ENCODE results near the gene GLMP. TPM values are rescaled to one million over a fixed set of nuclear protein-coding genes. Genes with fewer than 3 reads are reported as not detected.

Gene GLMP
- total RNA-seq, 1 donor from 2014 or later = 14.2 TPM

DNA sequence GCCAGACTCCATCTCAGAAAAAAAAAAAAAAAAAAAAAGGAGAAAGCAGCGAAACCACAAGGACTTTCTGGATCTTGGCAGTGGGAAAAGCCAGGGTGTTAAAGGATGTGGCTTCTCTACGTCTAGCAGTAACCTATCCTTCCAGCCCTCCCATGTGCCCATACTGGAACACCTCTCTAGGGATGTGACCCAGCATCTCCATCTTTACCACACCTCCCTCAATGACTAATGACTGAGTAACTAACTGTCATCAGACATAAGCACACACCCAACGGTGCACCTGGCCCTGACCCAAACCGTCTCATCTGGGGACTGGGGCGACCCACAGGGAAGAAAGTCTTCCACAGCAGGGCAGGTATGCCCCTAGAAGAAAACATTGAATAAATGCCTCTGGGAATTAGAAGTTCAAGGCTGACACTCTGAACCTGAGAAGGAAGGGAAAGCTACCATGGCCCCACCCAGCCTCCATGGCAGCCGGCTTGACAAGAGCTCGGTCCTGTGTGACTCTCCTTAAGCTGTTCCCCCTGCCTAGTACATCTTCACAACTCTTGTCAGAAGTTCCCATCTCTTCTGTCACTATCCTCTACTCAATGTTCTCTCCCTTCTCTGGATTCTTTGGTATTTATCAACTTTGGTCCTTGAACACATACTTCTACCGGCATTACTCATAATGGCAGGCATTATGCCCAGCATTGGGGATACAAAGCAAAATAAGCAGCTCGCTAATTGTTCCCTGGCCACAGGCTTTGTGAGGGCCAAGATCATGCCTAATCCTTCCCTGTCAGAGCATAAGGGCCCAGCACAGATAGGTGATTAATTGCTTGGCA, 32.8 kb downstream of the GLMP start:
- Histone ChIP-seq H3K36me3 (peaks cover 97% of the 10 kb centered on the region), H3K9me3 (replicated peaks) (no peaks in the 10 kb centered on the region), H3K4me3 (no peak overlapping the region), H3K27me3 (ENCODE audit: low read depth) (no peaks in the 10 kb centered on the region), H3K27ac (replicated peaks) (no peak overlapping the region), H3K4me1 (no peaks in the 10 kb centered on the region)
- TF ChIP-seq, protein P1, sequence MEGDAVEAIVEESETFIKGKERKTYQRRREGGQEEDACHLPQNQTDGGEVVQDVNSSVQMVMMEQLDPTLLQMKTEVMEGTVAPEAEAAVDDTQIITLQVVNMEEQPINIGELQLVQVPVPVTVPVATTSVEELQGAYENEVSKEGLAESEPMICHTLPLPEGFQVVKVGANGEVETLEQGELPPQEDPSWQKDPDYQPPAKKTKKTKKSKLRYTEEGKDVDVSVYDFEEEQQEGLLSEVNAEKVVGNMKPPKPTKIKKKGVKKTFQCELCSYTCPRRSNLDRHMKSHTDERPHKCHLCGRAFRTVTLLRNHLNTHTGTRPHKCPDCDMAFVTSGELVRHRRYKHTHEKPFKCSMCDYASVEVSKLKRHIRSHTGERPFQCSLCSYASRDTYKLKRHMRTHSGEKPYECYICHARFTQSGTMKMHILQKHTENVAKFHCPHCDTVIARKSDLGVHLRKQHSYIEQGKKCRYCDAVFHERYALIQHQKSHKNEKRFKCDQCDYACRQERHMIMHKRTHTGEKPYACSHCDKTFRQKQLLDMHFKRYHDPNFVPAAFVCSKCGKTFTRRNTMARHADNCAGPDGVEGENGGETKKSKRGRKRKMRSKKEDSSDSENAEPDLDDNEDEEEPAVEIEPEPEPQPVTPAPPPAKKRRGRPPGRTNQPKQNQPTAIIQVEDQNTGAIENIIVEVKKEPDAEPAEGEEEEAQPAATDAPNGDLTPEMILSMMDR (IDR thresholded peaks at IDR 0.05; ENCODE audit: borderline replicate concordance) = no peak
- DNase-seq = no peak
- intact Hi-C loops (cut with micrococcal nuclease) = no loop called here

GRCh38 chr1:156260896-156261295, 34.6 kb downstream of the GLMP start:
- intact Hi-C loops (cut with micrococcal nuclease) = no loop called here
- TF ChIP-seq, protein P1 (IDR thresholded peaks at IDR 0.05; ENCODE audit: borderline replicate concordance) = no peak
- Histone ChIP-seq H3K4me1 (no peaks in the 10 kb centered on the region), H3K27me3 (ENCODE audit: low read depth) (no peaks in the 10 kb centered on the region), H3K4me3 (no peak overlapping the region), H3K27ac (replicated peaks) (no peak overlapping the region), H3K36me3 (peaks cover 97% of the 10 kb centered on the region), H3K9me3 (replicated peaks) (no peaks in the 10 kb centered on the region)
- no peak for DNase-seq

GRCh38 chr1:156259805-156260204, 35.7 kb downstream of the GLMP start:
- Histone ChIP-seq H3K27ac (replicated peaks) (no peak overlapping the region), H3K4me3 (no peak overlapping the region), H3K9me3 (replicated peaks) (no peaks in the 10 kb centered on the region), H3K27me3 (ENCODE audit: low read depth) (no peaks in the 10 kb centered on the region), H3K4me1 (no peaks in the 10 kb centered on the region), H3K36me3 (peaks cover 97% of the 10 kb centered on the region)
- intact Hi-C loops (cut with micrococcal nuclease) = no loop called here
- DNase-seq = no peak
- TF ChIP-seq, protein P1 (IDR thresholded peaks at IDR 0.05; ENCODE audit: borderline replicate concordance) = no peak

- no peaks in the 10 kb centered on the region for H3K27me3 ChIP-seq (ENCODE audit: low read depth)
- H3K4me1 ChIP-seq = no peaks in the 10 kb centered on the region
- H3K27ac ChIP-seq (replicated peaks) = no peak overlapping the region
- H3K9me3 ChIP-seq (replicated peaks) = no peaks in the 10 kb centered on the region
- TF ChIP-seq, protein P1 (IDR thresholded peaks at IDR 0.05; ENCODE audit: borderline replicate concordance) = no peak
- intact Hi-C loops (cut with micrococcal nuclease) = no loop called here
- H3K36me3 ChIP-seq = peaks cover 99% of the 10 kb centered on the region
- H3K4me3 ChIP-seq = no peak overlapping the region
- no peak for DNase-seq
These were observed 36.6 kb downstream of the GLMP start for GRCh38 chr1:156258859-156259258.

DNA sequence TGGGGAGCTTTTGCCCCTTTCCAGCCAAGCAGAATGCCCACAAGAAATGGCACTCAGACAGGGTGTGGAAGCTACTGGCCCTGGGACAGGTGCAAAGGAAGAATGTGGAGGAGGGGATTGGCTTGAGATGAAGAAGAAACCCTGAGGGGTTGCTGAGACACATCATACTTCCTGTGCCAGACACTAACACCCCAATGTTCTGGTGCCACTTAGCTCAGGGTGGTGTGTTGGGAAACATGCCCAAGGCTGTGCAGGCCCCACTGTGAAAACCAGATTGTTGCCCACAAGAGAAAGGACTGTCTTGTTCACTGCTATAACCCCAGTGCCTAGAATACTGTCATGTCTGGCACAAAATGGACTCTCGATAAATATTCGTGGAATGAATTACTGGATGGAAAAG, 37.8 kb downstream of the GLMP start:
- Histone ChIP-seq H3K36me3 (peaks cover 99% of the 10 kb centered on the region), H3K4me1 (peaks cover 4% of the 10 kb centered on the region), H3K27me3 (ENCODE audit: low read depth) (no peaks in the 10 kb centered on the region), H3K9me3 (replicated peaks) (no peaks in the 10 kb centered on the region), H3K27ac (replicated peaks) (no peak overlapping the region), H3K4me3 (no peak overlapping the region)
- DNase-seq = no peak
- intact Hi-C loops (cut with micrococcal nuclease) = no loop called here
- TF ChIP-seq, protein P1 (IDR thresholded peaks at IDR 0.05; ENCODE audit: borderline replicate concordance) = no peak
